ENCODE data around the gene TREX2. TPM values are rescaled to one million over a fixed set of nuclear protein-coding genes. Genes with fewer than 3 reads are reported as not detected.

Gene TREX2
- total RNA-seq, 1 experiment from 2014 or later, result 0.61 TPM

DNA sequence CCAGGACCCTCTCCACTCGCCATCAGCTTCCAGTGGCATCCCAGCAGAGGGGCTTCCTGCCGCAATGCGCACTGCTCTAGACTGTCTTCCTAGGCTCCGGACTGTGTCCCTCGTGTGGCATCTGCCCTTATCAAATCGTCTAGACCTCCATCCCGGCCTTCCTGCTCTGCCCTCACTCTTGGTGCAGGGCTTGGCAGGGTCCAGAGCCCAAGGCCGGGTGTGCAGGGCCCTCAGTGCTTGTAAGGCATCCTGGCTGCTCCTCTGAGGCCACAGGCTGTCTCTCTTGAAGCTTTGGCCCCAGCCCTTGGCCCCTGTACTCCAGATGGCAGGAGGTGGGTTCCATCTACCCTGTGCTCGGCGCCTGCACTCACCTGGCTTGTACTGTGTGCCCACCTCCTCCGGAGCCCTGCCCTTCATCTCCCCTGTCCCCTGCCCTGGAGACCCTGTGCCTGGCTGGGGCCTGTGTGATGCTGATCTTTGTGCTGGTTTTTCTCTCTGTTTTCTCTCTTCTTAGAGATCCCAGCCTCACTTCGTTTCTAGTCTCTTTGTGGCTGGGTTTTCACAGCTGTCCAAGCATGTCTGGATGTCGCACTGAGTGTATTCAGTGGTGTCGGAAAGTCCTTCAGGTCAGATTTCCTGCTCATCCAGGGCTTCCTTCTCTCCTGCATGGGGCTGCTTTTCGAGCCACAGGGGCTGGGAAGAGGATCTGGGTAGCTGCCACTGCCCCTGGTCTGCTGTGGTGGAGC, 3.7 kb upstream of the TREX2 start:
- no peaks in the 10 kb centered on the region for H3K4me1 ChIP-seq
- TF ChIP-seq CTCF (IDR thresholded peaks at IDR 0.05; ENCODE audit: insufficient read depth in 1 of 2, low read depth in 1 of 2, low read length in 1 of 2, severe bottlenecking in 1 of 2, unreplicated experiment in 1 of 2), result no peak
- Mint-ChIP-seq H3K36me3 (ENCODE audit: insufficient read depth, unreplicated experiment) (peaks cover 10% of the 10 kb centered on the region), H3K27ac (ENCODE audit: unreplicated experiment) (no peak overlapping the region), H3K4me3 (ENCODE audit: unreplicated experiment) (no peak overlapping the region), H3K4me1 (ENCODE audit: low read depth, unreplicated experiment) (no peaks in the 10 kb centered on the region), H3K27me3 (ENCODE audit: insufficient read depth, unreplicated experiment) (no peaks in the 10 kb centered on the region), H3K9me3 (ENCODE audit: unreplicated experiment) (no peaks in the 10 kb centered on the region)
- ChIA-PET CTCF (no interaction called here), POLR2A (no interaction called here)
- H3K36me3 ChIP-seq (ENCODE audit: control insufficient read depth, insufficient read depth, low read length), result no peaks in the 10 kb centered on the region
- no peaks in the 10 kb centered on the region for H3K9me3 ChIP-seq
- H3K4me3 ChIP-seq (ENCODE audit: low read depth, low read length), result no peak overlapping the region
- intact Hi-C loops (cut with micrococcal nuclease; ENCODE audit: unreplicated experiment), result no loop called here
- H3K27me3 ChIP-seq (replicated peaks; ENCODE audit: control insufficient read depth, insufficient read depth, low read length), result no peaks in the 10 kb centered on the region
- no TSS peak for BruUV-seq (replicated peaks)
- DNase-seq, result no peak

GRCh38 chrX:153448556-153449367, 2.9 kb upstream of the TREX2 start:
- DNase-seq, result no peak
- H3K4me3 ChIP-seq (ENCODE audit: low read depth, low read length), result no peak overlapping the region
- no peak for TF ChIP-seq CTCF (IDR thresholded peaks at IDR 0.05; ENCODE audit: insufficient read depth in 1 of 2, low read depth in 1 of 2, low read length in 1 of 2, severe bottlenecking in 1 of 2, unreplicated experiment in 1 of 2)
- Mint-ChIP-seq H3K27ac (ENCODE audit: unreplicated experiment) (no peak overlapping the region), H3K4me3 (ENCODE audit: unreplicated experiment) (no peak overlapping the region), H3K36me3 (ENCODE audit: insufficient read depth, unreplicated experiment) (peaks cover 11% of the 10 kb centered on the region), H3K9me3 (ENCODE audit: unreplicated experiment) (no peaks in the 10 kb centered on the region), H3K4me1 (ENCODE audit: low read depth, unreplicated experiment) (no peaks in the 10 kb centered on the region), H3K27me3 (ENCODE audit: insufficient read depth, unreplicated experiment) (no peaks in the 10 kb centered on the region)
- intact Hi-C loops (cut with micrococcal nuclease; ENCODE audit: unreplicated experiment), result no loop called here
- H3K9me3 ChIP-seq, result no peaks in the 10 kb centered on the region
- H3K27me3 ChIP-seq (replicated peaks; ENCODE audit: control insufficient read depth, insufficient read depth, low read length), result no peaks in the 10 kb centered on the region
- BruUV-seq (replicated peaks), result no TSS peak
- H3K4me1 ChIP-seq, result no peaks in the 10 kb centered on the region
- H3K36me3 ChIP-seq (ENCODE audit: control insufficient read depth, insufficient read depth, low read length), result no peaks in the 10 kb centered on the region
- POLR2A ChIA-PET, result no interaction called here
- CTCF ChIA-PET, result no interaction called here

- DNase-seq, result no peak
- H3K4me3 Mint-ChIP-seq (ENCODE audit: unreplicated experiment), result no peak overlapping the region
- Histone ChIP-seq H3K27me3 (replicated peaks; ENCODE audit: control insufficient read depth, insufficient read depth, low read length) (no peaks in the 10 kb centered on the region), H3K4me1 (no peaks in the 10 kb centered on the region), H3K36me3 (ENCODE audit: control insufficient read depth, insufficient read depth, low read length) (no peaks in the 10 kb centered on the region), H3K4me3 (ENCODE audit: low read depth, low read length) (no peak overlapping the region), H3K9me3 (no peaks in the 10 kb centered on the region)
- no peaks in the 10 kb centered on the region for H3K4me1 Mint-ChIP-seq (ENCODE audit: low read depth, unreplicated experiment)
- peaks cover 20% of the 10 kb centered on the region for H3K36me3 Mint-ChIP-seq (ENCODE audit: insufficient read depth, unreplicated experiment)
- TF ChIP-seq CTCF (IDR thresholded peaks at IDR 0.05; ENCODE audit: insufficient read depth in 1 of 2, low read depth in 1 of 2, low read length in 1 of 2, severe bottlenecking in 1 of 2, unreplicated experiment in 1 of 2), result no peak
- H3K9me3 Mint-ChIP-seq (ENCODE audit: unreplicated experiment), result no peaks in the 10 kb centered on the region
- no peak overlapping the region for H3K27ac Mint-ChIP-seq (ENCODE audit: unreplicated experiment)
- no peaks in the 10 kb centered on the region for H3K27me3 Mint-ChIP-seq (ENCODE audit: insufficient read depth, unreplicated experiment)
- CTCF ChIA-PET, result no interaction called here
- POLR2A ChIA-PET, result no interaction called here
- no TSS peak for BruUV-seq (replicated peaks)
- intact Hi-C loops (cut with micrococcal nuclease; ENCODE audit: unreplicated experiment), result no loop called here
Measured at GRCh38 chrX:153447581-153447960, 1.7 kb upstream of the TREX2 start.

Measured in Caco-2 (cell line).